Jurkat, Clone E6-1 (cell line): ENCODE measurements around the gene GAPDHS. TPM values are rescaled to one million over a fixed set of nuclear protein-coding genes. Genes with fewer than 3 reads are reported as not detected.

ENCODE experiments used
- DNase-seq: peaks from one replicate; pipeline ENCODE4 v3.0.0-alpha.2; 2011; ENCODE audit warnings: low read depth, low spot score
- H3K4me3 ChIP-seq: 2 replicates; pipeline ENCODE4 v1.5.1; 2011; ENCODE audit warnings: mild to moderate bottlenecking, low read length, control low read depth, moderate library complexity
- polyA plus RNA-seq: library from polyadenylated mRNA; unstranded; fragments of >200 nt; gene quantifications from one replicate; pipeline ENCODE4 v1.2.1, GENCODE V29; 2012; ENCODE audit warnings: missing spikeins; ENCODE audit not compliant: insufficient read length, insufficient read depth

GAPDHS gene
- not detected for polyA plus RNA-seq

DNA sequence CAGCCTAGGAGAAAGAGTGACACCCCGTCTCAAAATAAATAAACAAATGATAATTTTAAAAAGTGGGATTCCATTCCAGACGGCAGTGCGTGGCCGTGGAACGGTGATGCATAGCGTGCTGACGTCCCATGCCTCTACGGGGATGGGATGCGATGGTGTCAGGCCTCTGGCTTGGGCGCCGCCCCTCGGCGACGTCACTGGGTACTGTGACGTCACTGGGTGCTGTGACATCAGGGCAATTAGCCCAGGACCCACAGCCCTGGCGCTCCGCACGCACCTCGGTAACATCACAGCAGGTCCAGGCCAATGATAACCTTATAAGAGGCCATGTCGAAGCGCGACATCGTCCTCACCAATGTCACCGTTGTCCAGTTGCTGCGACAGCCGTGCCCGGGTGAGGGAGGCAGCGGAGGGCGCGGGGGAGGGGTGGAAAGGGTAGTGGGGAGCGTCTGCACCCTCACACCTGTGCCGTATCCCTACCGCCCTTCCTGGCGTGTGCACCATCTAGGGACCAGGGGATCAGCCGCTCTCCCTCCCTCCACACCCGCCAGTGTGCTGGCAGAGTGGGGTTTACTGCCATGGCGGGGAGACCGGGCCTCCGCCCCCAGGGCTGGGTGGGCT lies at the start of gene GAPDHS:
Gene GAPDHS (plus strand): TSS at position 256 of the 621 bp plus-strand sequence. CDS start 72 bp downstream, at position 328.
- no peak for DNase-seq
- H3K4me3 ChIP-seq = no peak within 1 kb of the TSS

DNA sequence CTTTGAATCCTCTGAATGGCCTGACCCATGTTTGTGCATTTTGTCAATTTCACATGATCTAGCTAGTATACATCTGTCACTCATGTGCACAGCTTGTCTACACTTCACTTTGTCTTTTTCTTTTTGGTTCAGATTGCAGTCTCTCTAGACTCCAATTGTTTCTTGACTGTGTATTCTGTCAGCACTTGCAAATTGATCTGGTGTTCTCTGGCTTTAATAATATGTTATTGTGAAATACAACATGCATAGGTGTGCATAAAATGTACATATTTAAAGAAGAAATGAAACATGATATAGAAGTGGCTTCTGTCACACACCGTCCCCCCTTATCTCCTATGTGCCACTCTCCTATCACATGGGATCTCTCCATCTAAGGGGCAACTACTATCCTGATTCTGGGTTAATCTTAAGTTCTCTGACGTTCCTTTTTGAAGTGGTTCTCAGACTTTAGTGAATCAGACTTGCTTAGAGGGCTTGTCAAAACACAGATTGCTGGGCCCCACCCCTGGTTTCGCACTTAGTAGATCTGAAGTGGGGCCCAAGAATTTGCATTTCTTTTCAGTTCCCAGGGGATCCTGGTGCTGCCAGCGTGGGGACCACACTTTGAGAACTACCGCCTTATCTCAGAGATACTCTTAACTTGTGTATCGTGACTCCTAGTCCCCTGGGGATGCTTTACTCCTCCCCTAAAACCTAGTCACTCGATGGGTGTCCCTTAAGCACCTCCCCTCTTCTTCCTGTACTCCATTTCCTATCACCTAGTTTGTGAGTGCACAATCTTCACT lies 48.8 kb upstream of the GAPDHS start:
- no peak for DNase-seq
- no peak overlapping the region for H3K4me3 ChIP-seq

DNA sequence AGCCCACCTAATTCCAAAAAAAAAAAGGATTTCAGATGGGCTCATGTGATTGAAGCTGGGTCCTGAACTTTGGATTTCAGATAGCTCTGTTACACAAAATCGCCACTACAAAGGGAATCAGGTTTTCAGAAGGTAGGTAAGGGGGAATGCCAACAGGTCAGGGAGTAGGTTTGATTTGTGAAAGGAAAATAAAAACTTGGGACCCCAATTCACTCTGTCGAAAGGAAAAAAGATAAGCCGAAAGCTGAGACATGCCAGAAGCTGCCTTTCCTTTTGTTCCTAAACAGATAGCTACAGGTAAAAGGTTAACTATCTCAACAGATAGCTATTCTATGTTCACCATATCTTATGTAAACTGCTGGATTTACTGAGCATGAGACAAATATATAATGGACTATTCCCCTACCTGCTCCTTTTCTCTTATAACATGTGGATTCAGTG lies 47.0 kb upstream of the GAPDHS start:
- no peak overlapping the region for H3K4me3 ChIP-seq

DNA sequence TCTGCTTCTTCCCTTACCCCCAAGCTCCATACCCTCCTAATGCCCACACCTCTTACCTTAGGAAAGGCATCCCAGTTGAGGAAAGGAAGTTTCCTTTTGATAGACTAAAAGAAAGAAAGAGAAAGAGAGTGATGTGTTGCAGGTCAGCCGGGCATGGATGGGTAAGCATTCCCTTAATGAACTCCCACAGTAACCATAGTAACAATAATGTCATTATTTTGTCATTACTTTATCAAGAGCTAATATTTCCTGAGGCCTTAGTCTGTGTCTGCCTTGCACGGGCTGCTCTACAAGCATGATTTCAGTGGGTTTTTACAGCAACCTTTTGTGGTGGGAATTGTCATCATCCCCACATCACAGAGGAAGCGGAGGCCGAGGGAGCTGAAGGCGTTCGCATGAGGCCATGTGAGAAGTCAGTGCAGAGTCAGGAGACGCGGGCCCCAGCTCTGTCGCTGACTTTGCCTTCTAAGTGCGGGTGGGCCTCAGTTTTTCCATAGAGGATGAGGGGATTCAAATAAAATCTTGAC lies 45.5 kb upstream of the GAPDHS start:
- no peak for DNase-seq
- H3K4me3 ChIP-seq = no peak overlapping the region

More for the DNA sequence above, 47.0 kb upstream of the GAPDHS start:
- DNase-seq = no peak

DNA sequence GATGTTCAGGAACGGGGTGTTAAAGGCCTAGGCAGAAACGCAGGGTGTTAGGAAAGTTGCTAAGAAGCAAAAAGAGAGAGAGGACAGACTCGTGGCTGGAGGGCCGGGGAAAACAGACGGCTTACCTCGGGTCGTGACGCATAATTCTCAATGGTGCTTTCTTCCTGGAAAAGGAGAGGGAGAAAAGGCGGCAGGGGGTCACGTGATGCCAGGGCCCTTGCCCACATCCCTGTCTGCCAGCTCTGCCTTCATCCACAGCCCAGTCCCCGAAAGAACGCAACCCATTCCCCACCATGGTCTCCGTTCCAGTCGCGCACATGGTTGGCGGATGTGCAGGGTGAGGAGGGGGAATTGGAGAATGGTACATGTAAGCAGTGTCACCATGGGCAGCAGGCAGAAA lies 44.6 kb upstream of the GAPDHS start:
- H3K4me3 ChIP-seq = no peak overlapping the region
- no peak for DNase-seq

DNA sequence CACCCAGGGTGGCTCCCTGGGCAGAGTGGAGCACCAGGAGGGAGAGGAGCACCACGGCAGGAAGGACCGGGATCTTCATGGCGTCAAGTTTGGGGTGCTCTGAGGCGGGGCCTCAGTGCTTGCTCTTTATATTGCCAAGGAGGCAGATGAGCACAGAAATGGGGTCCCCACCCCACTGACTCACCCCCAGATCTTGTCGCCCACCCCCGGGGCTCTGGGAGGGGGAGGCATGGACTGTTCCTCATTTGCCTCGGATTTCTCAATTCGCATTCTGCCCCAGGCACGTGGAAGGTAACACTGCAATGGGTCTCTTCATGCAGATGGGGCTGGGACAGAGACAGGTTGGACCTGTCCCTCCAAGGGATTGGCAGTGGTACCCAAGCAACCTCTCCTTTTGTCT lies 42.9 kb upstream of the GAPDHS start, which contains the start of gene KRTDAP:
Gene KRTDAP (minus strand): TSS at position 101 of the 400 bp plus-strand sequence. CDS start 22 bp downstream, at position 79.
- no peak for DNase-seq
- no peak within 1 kb of the TSS for H3K4me3 ChIP-seq

DNA sequence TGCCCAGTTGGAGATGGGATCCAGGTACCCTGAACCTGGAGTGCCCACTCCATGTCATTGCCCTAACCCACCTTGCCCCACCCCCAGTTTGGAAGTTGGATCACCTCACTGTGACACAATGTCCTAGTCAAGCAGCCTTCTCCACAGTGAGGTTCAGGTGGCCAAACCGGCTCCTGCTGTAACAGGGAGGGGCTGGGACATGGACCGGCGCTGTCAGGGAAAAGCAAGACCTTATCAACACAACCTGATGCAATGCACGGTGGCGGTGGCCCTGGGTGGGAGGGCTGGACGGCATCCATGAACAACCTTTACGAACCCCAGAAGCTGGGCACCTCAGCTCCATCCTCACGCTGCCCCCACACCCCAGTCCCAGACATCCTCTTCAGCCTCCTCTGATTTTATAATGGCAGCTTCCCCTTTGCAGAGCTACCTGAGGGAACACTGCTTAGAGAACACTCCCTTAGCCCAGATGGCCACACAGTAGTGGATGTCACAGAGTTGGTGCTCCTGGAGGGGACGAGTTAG lies 41.4 kb upstream of the GAPDHS start:
- H3K4me3 ChIP-seq = no peak overlapping the region
- DNase-seq = no peak

DNA sequence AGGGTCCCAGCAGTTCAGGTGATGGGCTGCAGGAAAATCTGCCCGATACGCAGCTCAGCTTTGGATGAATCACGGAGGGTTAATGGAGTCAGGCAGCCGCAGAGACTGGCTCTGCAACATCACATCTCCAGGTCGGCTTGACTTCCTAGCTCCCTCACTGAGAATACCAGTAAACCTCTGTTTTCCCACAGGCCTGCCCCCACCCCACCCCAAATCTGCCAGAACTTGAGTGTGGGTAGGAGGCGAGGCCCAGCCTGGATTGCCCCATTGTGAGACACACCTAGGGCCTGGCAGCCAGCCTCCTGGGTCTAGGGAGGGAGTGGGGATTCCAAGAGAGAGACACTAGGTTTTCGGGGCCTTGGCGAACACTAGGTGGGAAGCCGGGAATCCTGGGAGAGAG lies 39.3 kb upstream of the GAPDHS start:
- H3K4me3 ChIP-seq = no peak overlapping the region
- DNase-seq = no peak

DNA sequence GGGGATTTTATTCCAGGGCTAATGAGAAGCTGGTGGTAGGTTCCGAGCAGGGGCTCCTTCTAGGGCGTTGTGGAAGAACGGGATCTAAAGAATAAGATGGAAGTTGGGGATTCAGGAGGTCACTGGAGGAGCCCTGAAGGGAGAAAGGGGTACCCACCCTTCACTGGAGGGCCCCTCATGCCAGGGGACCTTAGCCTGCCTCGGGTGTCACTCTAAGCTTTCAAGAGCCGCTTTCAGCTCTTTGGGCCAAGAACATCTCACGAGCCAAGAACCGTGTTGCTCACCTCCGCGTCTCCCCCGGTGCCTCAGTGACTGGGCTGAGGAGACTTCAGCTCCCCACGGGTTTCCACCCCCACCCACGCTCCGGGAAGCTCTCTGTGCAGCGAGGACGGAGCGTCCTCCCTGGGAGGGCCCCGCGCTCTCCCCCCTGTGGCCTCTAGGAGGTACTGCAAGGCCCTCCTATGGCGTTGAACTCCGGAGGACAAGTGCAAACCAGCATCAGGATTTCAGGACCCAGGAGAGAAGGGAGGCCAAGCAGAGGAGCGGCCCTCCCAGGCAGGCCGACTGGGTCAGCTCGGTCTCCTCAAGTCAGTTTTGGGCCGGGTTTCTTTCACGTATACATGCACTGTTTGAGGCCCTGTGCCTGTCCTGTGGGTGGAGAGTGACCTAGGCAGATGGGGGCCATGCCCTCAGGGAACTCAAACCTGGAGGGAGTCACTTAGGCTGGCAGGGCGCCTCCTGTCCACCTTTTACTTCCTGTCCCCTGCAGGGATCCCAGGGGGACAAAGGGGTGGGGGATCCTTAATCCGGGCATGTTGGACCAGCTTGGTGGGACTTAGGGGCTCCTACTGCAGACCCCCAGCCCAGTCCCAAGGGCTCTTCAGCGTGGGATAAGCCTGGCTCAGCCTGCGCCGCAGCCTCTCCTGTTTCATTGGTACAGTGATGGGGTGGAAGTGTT lies 37.9 kb upstream of the GAPDHS start:
- peak; percentile 45 for DNase-seq

DNA sequence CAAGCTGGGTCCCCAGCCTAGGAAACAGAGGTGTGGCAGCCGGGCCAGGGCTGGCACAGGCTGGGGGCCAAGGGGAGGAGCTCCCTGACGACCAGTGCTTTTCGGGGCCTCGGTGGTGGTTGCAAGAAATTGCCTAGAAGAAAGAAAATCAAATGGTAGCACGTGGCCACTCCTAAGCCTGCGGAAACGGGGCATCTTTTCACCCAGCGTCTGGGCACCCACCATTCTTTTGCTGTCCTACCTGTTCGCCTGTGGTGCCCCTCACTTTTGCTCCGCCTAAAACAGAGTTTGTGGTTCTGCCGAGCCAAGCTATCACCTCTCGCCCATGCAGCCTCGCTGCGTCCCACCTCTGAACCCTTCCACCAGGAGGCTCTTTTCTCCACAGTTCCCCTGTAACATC lies 35.9 kb upstream of the GAPDHS start:
- H3K4me3 ChIP-seq = no peak overlapping the region
- no peak for DNase-seq

More for the DNA sequence above, 37.9 kb upstream of the GAPDHS start:
- H3K4me3 ChIP-seq = no peak overlapping the region; the same call in 1 of the 2 replicates

DNA sequence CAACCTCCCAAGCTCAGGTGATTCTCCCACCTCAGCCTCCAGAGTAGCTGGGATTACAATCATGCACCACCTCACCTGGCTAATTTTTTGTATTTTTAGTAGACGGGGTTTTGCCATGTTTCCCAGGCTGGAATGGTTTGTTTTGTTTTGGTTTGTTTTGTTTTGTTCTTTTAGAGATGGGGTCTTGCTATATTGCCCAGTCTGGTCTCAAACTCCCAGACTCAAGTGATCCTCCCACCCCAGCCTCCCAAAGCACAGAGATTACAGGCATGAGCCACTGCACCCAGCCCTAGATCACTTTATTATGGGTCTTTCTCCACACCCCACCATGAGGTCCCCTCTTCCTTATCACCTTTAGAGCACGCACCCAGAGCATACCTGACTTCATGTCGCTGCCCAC lies 35.0 kb upstream of the GAPDHS start:
- no peak overlapping the region for H3K4me3 ChIP-seq
- no peak for DNase-seq

DNA sequence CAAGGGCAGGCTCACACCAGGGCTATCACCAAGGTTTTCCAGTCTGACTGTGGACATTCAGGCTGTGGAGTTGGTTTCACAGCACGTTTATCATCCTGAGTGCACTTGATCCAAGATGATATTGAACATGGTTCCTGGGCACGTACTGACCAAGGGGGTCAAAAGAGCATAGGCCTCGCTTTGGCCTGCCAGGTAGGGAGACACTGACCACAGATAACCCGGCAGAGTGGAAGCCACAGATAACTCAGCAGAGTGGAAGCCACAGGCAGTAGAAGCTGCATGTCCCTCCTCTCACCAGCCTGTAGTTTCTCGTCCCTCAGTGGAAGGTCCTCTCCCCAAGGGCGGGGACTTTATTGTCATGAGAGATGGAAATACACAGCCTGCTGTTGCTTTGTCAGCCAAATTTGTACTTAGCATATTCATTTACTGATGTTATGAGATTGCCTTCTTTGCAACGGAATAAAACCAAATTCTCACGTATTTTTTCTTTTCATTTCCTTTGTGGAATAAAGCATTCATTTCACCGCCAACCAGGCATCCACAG lies 34.2 kb upstream of the GAPDHS start:
- no peak overlapping the region for H3K4me3 ChIP-seq
- DNase-seq = no peak

DNA sequence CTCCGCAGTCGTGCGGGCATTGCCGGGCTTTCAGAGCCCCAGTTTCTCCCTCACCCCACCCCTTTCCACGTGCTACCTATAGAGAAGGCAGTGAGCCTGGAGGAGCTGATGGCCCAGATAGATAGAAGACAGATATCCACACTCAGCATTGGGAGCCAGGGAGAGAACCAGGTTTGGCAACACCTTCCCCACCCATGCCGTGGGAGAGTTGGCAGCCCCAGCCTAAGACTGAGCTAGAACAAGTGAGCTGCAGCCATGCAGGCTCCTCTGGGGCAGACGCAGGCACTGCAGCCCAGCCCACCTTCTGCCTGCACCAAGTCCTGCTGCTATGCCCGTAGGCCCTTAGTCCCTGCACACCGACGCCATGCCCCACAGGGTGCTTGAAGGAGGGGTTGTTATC lies 32.6 kb upstream of the GAPDHS start:
- no peak overlapping the region for H3K4me3 ChIP-seq
- no peak for DNase-seq

DNA sequence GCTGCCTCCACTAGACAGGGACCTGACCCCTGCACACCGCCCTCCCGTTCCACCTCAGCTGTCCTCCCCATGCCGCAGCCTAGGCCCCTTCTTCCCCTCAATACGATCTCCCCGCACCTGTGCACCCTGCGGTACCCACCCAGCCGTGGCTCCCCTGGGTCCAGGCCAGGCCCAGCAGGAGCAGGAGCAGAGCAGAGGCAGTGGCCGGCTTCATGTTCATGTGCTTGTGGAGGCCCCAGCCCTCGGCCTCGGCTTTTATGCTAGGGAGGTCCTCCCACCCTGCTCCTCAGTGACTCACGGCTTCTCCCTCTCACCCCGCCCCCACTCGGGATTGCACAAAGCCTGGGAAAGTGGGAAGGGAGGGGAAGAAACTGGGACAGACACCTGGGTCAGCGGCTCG lies 31.6 kb upstream of the GAPDHS start:
- DNase-seq = no peak
- no peak overlapping the region for H3K4me3 ChIP-seq

DNA sequence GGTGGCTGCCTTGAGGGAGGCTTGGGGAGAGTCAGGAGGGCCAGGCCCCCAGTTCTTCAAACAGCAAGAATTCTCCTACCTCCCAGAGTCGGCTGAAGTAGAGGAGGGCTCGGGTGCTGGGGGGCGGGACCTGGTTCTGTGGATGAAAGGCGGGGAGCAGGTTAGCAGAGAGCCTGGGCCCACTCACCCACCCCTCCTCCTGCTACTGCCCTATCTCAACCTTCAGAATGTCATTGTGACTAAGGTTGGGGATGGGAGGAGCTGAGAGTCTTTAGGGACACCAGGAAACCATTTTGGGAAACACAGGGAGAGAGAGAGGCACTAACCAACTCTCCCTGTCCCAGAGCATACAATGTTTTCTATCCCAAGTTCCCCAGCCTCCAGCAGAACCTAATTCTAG lies 30.5 kb upstream of the GAPDHS start:
- DNase-seq = no peak
- no peak overlapping the region for H3K4me3 ChIP-seq

DNA sequence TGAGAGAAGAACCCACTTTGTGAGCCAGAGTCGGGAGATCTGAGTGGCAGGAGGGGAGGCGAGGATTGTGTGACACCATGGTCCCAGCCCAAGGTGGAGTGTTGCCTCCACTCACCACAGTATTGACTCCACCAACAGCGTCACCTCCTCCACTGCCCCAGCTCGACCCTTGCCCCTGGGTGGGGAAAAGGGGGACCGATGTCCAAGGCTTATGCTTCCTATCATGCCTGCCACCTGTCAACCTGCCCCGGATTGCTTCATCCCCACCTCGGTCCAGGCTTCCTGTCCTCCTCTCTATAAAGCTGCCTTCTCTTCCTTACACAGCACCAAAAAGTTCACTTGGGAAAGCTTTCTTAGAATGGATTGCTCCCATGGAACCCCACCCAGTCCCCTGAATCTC lies 27.2 kb upstream of the GAPDHS start:
- DNase-seq = no peak
- no peak overlapping the region for H3K4me3 ChIP-seq

DNA sequence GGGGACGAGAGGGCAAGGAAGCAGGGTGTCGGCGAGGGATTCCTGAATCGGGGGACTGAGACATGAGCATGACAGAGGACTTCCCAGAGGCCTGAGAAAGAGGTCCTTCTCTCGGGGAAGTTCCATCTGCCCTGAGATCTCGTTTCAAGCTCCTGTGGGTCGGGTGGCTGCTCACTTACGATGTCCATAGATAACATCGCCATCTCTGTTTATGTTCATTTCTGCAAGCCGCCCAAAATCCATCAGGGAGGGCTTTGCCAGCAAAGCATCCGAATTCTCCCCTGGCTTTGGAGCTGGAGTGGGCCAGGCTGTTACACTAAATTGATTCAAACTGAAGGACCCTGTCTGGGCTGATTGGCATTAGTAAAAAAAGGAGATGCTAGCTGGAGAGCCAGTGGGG lies 25.7 kb upstream of the GAPDHS start:
- H3K4me3 ChIP-seq = no peak overlapping the region
- DNase-seq = no peak

DNA sequence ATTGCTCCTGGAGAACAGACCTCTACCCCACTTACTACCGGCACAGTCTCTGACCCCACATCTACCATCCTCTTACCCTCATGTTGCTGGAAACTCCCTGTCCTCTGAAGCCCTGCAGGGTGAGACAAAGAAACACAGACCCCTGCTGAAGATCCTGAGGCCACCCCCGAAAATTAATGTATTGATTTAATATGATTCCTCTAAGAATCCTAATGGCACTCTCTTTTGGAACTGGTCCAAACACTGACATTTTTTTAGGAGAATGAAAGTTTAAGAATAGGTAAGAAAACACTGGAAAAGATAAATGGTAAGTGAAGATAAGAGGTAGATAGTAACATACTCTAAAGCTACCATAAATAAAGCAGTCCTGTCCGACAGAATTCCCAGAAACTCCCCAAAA lies 25.1 kb upstream of the GAPDHS start:
- H3K4me3 ChIP-seq = no peak overlapping the region
- DNase-seq = no peak
